Activated naive CD8-positive, alpha-beta T cell treated with anti-CD3 and anti-CD28 coated beads, Interleukin-2, amount 50 U/mL, for 16 hours (primary cell): ENCODE data around the gene MDP1.
"Not testable (repeated sequence)": the region's sequence is repeated elsewhere in the genome, so short reads cannot be mapped to it uniquely, and the experiment has no call there.

Source experiments
- DNase-seq: peaks from one replicate; pipeline ENCODE4 v3.0.0-alpha.2; 2020; ENCODE audit warnings: low read depth, low spot score

MDP1 gene

GRCh38 chr14:24231263-24232120 lies 15.6 kb upstream of the MDP1 start:
- DNase-seq = no peak

DNA sequence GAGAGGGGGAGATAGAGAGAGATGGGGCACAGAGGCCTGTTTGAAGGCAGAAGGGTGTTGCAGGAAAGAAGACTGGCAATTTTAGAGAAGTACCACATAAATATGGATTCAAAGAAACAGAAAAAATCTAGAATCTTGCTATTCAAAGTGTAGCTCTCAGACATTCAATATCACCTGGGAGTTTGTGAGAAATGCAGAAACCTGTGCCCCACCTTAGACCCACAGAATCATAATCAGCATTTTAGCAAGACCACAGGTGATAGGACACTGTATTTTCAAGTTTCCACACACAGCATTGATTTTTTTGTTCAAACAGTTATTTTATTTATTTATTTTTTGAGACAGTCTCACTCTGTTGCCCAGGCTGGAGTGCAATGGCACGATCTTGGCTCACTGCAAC lies 13.0 kb upstream of the MDP1 start:
- DNase-seq = no peak

DNA sequence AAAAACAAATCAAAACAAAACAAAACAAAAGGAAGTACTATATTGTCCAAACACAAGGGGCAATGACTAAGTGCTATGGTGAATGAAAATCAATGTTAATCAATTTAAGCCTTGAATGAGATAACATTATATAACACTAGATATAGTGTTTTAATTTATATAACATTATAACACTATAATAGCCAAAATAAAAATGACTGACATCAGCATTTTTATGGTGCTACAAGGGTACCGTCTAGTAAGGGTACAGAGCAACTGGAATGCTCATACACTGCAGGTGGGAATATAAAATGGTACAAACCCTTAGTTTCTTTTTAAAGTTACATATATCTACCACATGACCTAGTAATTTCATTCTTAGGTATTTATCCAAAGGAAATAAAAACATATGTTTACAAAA lies 10.6 kb upstream of the MDP1 start:
- no peak for DNase-seq

DNA sequence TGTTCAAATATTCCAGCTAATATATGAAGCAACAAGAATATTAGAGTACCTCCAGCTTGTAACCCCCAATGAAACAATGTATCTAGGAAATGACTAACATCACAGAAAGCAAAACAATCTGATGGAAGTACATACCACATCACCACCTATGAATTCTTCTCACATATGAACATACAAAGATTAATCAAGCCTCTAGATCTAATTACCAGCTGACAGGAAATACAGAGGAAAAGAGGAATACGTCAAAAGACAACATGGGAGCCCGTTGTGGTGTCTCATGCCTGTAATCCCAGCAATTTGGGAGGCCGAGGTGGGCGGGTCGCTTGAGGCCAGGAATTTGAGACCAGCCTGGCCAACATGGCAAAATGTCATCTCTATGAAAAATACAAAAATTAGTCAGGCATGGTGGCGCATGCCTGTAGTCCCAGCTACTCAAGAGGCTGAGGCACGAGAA lies 8.8 kb upstream of the MDP1 start:
- no peak for DNase-seq

- not testable (repeated sequence) for DNase-seq
Observed at GRCh38 chr14:24222987-24223386, 7.1 kb upstream of the MDP1 start.

GRCh38 chr14:24219521-24219920 lies 3.7 kb upstream of the MDP1 start:
- no peak for DNase-seq

- DNase-seq = no peak
Observed at GRCh38 chr14:24219080-24219479, 3.2 kb upstream of the MDP1 start.

GRCh38 chr14:24216876-24217275 lies 1.0 kb upstream of the MDP1 start:
- DNase-seq = not testable (repeated sequence)

DNA sequence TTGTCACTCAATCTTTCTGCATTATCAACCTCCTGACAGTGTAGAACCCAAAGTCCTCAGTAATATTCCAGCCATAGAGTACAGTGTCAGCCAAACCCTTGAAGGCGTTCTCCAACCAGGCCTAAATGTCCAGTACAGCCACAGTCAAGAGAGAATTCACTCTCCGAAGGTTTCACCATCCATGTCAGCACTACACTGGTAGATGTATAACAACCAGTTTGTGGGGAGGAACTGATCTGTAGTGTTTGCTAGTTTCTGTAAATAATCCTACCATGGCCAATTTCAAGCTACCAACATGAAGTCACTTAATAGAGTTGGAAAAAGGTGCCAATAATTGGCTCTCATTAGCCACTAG lies 456 bp upstream of the MDP1 start:
- DNase-seq = no peak

DNA sequence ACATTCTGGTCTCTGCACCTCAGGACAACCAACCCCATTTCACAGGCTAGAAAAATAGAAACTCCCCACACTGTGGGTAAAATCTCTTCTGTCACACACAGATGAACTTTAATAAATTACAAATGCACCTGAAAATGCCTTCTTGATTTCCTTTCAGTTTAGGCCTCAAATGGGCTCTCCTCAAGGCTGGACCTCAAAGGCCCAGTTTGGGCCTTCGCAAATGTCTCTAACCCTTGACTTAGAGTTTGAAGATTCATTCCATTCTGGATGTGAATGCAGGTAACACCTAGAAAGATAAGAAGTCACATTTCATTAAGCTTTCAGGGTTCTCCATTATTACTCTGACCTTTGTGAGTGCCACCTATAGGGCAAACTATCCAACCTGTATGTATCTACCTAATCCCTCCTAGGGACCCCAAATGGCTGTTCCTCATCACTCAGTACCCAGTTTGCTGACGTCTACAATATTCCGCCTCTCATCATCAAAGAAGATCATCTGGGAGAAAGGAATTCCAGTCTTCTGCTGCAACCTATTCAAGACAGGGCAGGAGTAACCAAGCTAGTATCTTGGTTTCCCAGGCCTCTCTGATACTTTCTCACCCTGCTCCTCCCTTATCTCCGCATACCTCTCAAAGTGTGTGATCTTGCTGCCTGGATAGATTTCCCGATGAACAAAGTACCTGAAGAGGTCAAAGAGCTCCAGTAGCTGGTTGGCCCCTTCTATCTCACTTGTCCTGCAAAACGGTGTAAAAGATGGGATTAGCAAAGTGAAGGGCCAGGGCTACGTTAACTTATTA lies 1.8 kb downstream of the MDP1 start:
- no peak for DNase-seq

DNA sequence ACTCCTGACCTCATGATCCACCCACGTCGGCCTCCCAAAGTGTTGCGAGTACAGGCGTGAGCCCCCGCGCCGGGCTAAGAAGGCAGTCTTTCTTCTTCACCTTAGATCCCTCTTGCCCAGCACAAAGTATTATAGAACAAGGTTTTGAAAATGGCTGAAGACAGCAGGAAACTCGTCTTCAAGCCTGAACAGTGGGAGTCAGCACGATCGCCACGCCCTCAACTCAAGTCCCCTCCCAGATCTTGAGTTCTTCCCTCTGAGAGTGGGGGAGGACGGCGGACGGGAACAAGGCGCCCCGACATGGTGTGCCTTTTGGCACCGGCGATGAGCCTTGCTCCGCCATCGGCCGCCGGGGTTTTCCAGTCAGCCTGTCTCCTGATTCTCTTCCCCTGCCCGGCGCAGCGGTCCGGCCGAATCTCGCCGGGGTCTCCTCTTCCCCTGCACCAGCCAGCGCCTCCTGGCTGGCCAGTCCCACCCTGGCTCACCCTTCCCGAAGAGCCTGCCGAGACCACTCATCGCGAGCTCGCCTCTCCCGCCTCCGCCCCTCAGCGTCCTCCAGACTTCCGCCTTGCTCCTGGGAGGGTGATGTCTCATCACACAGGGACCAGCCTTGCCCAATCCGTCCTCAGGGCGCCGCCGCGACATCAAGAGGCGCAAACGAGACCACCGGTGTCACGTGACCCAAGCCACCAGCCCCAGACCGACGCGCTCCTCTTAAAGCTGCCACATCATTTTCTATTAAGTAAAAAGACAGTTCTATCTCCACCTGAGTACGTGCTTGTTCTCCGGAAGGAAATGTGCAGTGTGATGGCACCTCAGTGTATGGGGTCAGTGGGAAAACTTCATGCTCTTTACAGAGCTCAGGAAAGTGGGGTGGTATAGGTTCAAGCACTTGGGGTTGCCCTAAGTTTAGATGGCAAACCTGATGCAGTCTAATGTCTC lies 2.7 kb downstream of the MDP1 start, which contains the start of gene CHMP4A:
CHMP4A (minus strand) TSS at position 565 of the 942 bp plus-strand sequence; CDS start at position 516, 49 bp downstream.
- DNase-seq = peak; percentile 96

DNA sequence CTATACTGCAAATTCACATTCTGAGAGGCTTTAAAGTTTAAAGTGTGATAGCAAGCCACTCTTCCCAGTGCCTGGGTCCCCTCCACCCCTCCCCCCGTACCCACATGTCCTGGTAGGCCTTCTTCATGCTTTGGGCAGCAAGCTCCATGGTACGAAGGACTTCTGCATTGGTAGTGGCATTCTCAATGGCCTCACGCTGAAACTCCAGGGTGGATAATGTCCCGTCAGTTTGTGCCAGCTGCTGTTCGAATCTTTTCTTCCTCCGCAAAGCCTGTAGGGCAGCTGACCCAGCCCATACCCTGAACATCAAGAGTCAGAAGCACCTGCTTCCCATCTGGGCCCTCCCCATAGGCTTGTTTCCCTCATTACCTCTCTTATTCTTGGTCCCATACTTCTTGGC lies 4.6 kb downstream of the MDP1 start:
- no peak for DNase-seq

- DNase-seq = no peak
Observed at GRCh38 chr14:24207625-24208024, 8.2 kb downstream of the MDP1 start.

- no peak for DNase-seq
Observed at GRCh38 chr14:24207104-24207551, 8.7 kb downstream of the MDP1 start.

GRCh38 chr14:24206260-24207103 lies 9.4 kb downstream of the MDP1 start:
- no peak for DNase-seq

- DNase-seq = no peak
Observed at GRCh38 chr14:24204163-24205146, 11.4 kb downstream of the MDP1 start.

- DNase-seq = not testable (repeated sequence)
Observed at GRCh38 chr14:24203249-24203886, 12.5 kb downstream of the MDP1 start.

GRCh38 chr14:24202538-24202937 lies 13.3 kb downstream of the MDP1 start:
- not testable (repeated sequence) for DNase-seq
